HG02642 (cell line): ENCODE data around the gene DNAH9.

Source experiments
- ATAC-seq: cut with Tn5 transposase; IDR thresholded peaks from one replicate; pipeline ENCODE4 v1.9.1; 2021; ENCODE audit warnings: mild to moderate bottlenecking; ENCODE audit not compliant: unreplicated experiment, poor library complexity

The DNAH9 gene

GRCh38 chr17:11598274-11599221 lies at the start of gene DNAH9:
DNAH9 (plus strand) TSS chr17:11598470; CDS start chr17:11598499, 29 bp downstream.
- no peak for ATAC-seq

- ATAC-seq = no peak
These were observed 47.8 kb upstream of the DNAH9 start for GRCh38 chr17:11550431-11550830.

GRCh38 chr17:11551442-11551841 lies 46.8 kb upstream of the DNAH9 start:
- no peak for ATAC-seq

- no peak for ATAC-seq
These were observed 45.1 kb upstream of the DNAH9 start for GRCh38 chr17:11553135-11553534.

- no peak for ATAC-seq
These were observed 44.2 kb upstream of the DNAH9 start for GRCh38 chr17:11554042-11554441.

GRCh38 chr17:11554542-11554941 lies 43.7 kb upstream of the DNAH9 start:
- no peak for ATAC-seq

- no peak for ATAC-seq
These were observed 42.7 kb upstream of the DNAH9 start for GRCh38 chr17:11555530-11555929.

GRCh38 chr17:11557727-11558452 lies 40.4 kb upstream of the DNAH9 start:
- no peak for ATAC-seq

GRCh38 chr17:11558681-11559234 lies 39.5 kb upstream of the DNAH9 start:
- no peak for ATAC-seq

- no peak for ATAC-seq
These were observed 38.7 kb upstream of the DNAH9 start for GRCh38 chr17:11559601-11560000.

GRCh38 chr17:11561281-11561680 lies 37.0 kb upstream of the DNAH9 start:
- ATAC-seq = no peak

- no peak for ATAC-seq
These were observed 36.6 kb upstream of the DNAH9 start for GRCh38 chr17:11561702-11562101.

GRCh38 chr17:11564589-11565380 lies 33.5 kb upstream of the DNAH9 start:
- no peak for ATAC-seq

GRCh38 chr17:11565591-11565990 lies 32.7 kb upstream of the DNAH9 start:
- ATAC-seq = no peak

GRCh38 chr17:11578998-11579397 lies 19.3 kb upstream of the DNAH9 start:
- ATAC-seq = no peak

GRCh38 chr17:11580677-11581076 lies 17.6 kb upstream of the DNAH9 start:
- no peak for ATAC-seq

- ATAC-seq = no peak
These were observed 16.1 kb upstream of the DNAH9 start for GRCh38 chr17:11582217-11582616.

GRCh38 chr17:11583306-11583992 lies 14.8 kb upstream of the DNAH9 start:
- ATAC-seq = no peak

GRCh38 chr17:11589716-11590115 lies 8.6 kb upstream of the DNAH9 start:
- no peak for ATAC-seq

- ATAC-seq = no peak
These were observed 3.4 kb downstream of the DNAH9 start for GRCh38 chr17:11601661-11602060.
